T-cell (primary cell): ENCODE data around the gene SLFN5. TPM values are rescaled to one million over a fixed set of nuclear protein-coding genes. Genes with fewer than 3 reads are reported as not detected.

Experiments
- ATAC-seq, 4 experiments: fragments of 200-7000 bp in 3 of 4; fragments of 150-1000 bp in 1 of 4; cut with Tn5 transposase; replicated peaks in 1 of 4; 1 replicate in 3 of 4; 2 replicates in 1 of 4; pipeline ENCODE4 v1.10.0; 2021; ENCODE audit warnings: moderate library complexity in 3 of 4, mild to moderate bottlenecking in 2 of 4, moderate number of reproducible peaks in 1 of 4
- CTCF ChIA-PET, 2 donors: fragments of 300-600 bp; sonication (Branson Sonifier 250); formaldehyde crosslinking; loops; one replicate each; lab custom pipeline; 2022; ENCODE audit warnings: antibody characterized with exemption in 2 of 2; lab: Charles Lee
- POLR2A ChIA-PET, 2 donors: fragments of 300-600 bp; sonication (Branson Sonifier 250); formaldehyde crosslinking; loops; one replicate each; lab custom pipeline; 2022; ENCODE audit warnings: antibody characterized with exemption in 2 of 2; lab: Charles Lee
- DNase-seq, 35 experiments: peaks; one replicate each; pipeline versions ENCODE4 v3.0.0 to v3.0.0-alpha.2; 2013 to 2023
- H3K27ac ChIP-seq: one replicate; pipeline ENCODE4 v1.5.1; 2013; ENCODE audit warnings: low read length
- H3K27me3 ChIP-seq, 2 experiments: replicated peaks in 1 of 2; 1 replicate in 1 of 2; 2 replicates in 1 of 2; pipeline versions ENCODE4 v1.6.1 to v1.7.0; 2013; ENCODE audit warnings: low read length in 1 of 2, mixed read lengths in 1 of 2; ENCODE audit not compliant: control insufficient read depth in 2 of 2, insufficient read depth in 2 of 2; ENCODE audit errors: extremely low read depth in 1 of 2
- H3K36me3 ChIP-seq, 2 donors: 1 replicate in 1 of 2; 2 replicates in 1 of 2; pipeline versions ENCODE4 v1.6.1 to v1.7.0; 2013; ENCODE audit warnings: low read length in 1 of 2; ENCODE audit not compliant: control insufficient read depth in 2 of 2, insufficient read depth in 1 of 2; ENCODE audit errors: extremely low read depth in 1 of 2
- H3K4me1 ChIP-seq, 2 experiments: 1 replicate in 1 of 2; 2 replicates in 1 of 2; pipeline versions ENCODE4 v1.6.1 to v1.7.0; 2013; ENCODE audit warnings: low read length in 2 of 2, mixed read lengths in 1 of 2; ENCODE audit not compliant: insufficient read depth in 2 of 2, control insufficient read depth in 1 of 2; ENCODE audit errors: extremely low read depth in 1 of 2
- H3K4me3 ChIP-seq, 2 donors: 1 replicate in 1 of 2; 2 replicates in 1 of 2; pipeline versions ENCODE4 v1.5.1 to v1.7.0; 2013; ENCODE audit warnings: mild to moderate bottlenecking in 2 of 2, low read length in 1 of 2, moderate library complexity in 1 of 2; ENCODE audit not compliant: control insufficient read depth in 1 of 2; ENCODE audit errors: extremely low read depth in 1 of 2
- H3K9me3 ChIP-seq: 2 replicates; pipeline ENCODE4 v1.7.0; 2013
- H3K27ac Mint-ChIP-seq, 2 donors: one replicate each; pipeline ENCODE4 v1.8.0; 2020 to 2021; ENCODE audit warnings: mild to moderate bottlenecking in 2 of 2, mixed read lengths in 2 of 2
- H3K27me3 Mint-ChIP-seq, 2 donors: one replicate each; pipeline ENCODE4 v1.8.0; 2021 to 2022; ENCODE audit warnings: mixed read lengths in 2 of 2
- H3K36me3 Mint-ChIP-seq: one replicate; pipeline ENCODE4 v1.8.0; 2021; ENCODE audit warnings: mixed read lengths
- H3K4me1 Mint-ChIP-seq, 3 donors: one replicate each; pipeline ENCODE4 v1.8.0; 2020 to 2022; ENCODE audit warnings: mixed read lengths in 3 of 3, mild to moderate bottlenecking in 1 of 3
- H3K4me3 Mint-ChIP-seq, 3 donors: one replicate each; pipeline ENCODE4 v1.8.0; 2020 to 2022; ENCODE audit warnings: mild to moderate bottlenecking in 3 of 3, mixed read lengths in 3 of 3, moderate library complexity in 3 of 3
- H3K9me3 Mint-ChIP-seq, 3 donors: one replicate each; pipeline ENCODE4 v1.8.0; 2020 to 2022; ENCODE audit warnings: mixed read lengths in 3 of 3
- WGBS: methylation state at CpG from one replicate; pipeline ENCODE4 v1.1.5; 2013; ENCODE audit warnings: missing lambda C conversion rate; ENCODE audit not compliant: insufficient coverage; 5-methylcytosine and 5-hydroxymethylcytosine counted together
- total RNA-seq, 35 experiments: library from RNA in 6 of 35; stranded (reverse) in 6 of 35; fragments of 120-200 nt in 1 of 35; gene quantifications; one replicate each; pipeline versions ENCODE4 v1.2.1 to v1.2.4 and lab custom pipeline; 2013 to 2026

SLFN5 gene
- total RNA-seq, 5 donors from 2014 or later (not counting 1 experiment from before 2014, with no cell fraction given): 132 to 195 (median 164) TPM

DNA sequence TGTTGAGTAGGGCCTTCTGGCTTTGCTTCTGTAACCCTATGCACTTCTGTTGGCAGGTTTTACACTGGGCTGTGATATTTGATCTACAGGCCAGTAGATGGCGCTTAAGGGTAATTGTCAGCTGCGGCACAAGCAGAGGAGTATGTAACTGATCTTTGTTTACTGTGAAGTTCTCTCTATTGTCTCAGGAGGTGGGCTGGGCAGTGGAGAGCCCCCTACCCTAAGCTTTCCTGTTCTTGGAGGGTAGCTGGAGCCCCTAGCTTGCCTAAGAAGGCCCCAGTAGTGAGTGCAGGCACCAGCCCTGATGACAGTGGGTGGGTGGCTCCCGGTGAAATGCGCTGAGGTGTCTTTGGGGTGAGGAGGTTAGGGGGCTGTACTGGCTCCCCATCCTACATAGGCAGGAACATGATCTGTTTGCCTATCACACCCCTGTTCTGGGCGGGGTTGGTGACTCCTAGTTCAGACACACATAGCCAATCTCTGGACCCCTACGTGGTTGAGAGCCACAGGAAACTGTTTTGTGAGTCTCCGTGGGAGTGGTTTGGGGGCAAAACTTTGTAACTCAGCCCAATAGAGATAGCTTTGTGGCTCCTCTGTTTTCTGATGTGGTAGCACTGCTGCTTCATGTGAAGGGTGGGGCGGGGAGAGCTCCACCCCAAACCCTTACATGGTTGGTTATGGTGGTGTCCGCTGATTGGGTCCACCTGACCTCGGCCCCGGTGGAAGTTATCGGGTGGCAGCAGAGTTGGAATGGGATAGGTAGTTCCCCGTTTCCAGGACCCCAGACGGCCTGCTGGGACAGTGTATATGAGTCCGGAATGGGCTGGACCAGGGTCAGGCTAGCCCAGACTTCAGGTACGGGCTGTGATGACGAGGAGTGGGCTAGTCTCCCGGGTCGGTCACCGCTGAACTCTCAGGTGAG, 70.2 kb downstream of the SLFN5 start:
- Histone ChIP-seq H3K27me3 (no peaks in the 10 kb centered on the region), H3K36me3 (no peaks in the 10 kb centered on the region), H3K27ac (peak overlapping the region; percentile 93), H3K9me3 (no peaks in the 10 kb centered on the region), H3K4me3 (peak overlapping the region; percentile 52 to 86), H3K4me1 (peaks cover 4 to 32% of the 10 kb centered on the region in 2 experiments)
- Mint-ChIP-seq H3K4me3 (peak overlapping the region; percentile 91 to 93 (median 91)), H3K4me1 (peaks cover 58 to 72% (median 60%) of the 10 kb centered on the region in 3 donors), H3K27me3 (no peaks in the 10 kb centered on the region), H3K9me3 (peaks cover 0 to 13% (median 11%) of the 10 kb centered on the region in 3 donors), H3K27ac (peak overlapping the region; percentile 97 to 98), H3K36me3 (no peaks in the 10 kb centered on the region)
- WGBS: 8% methylated on average over 12 of the region's 20 CpGs
- POLR2A ChIA-PET: interaction anchor here (0.6 to 1.3 kb wide), 12 partner anchors 45 to 274 kb away, joined by 3 to 7 read pairs (median 3); partner anchors contain the start of genes AP2B1 (in 1 of the 2), SLFN11 (in 1 of the 2) and SLFN12L (in 1 of the 2)
- ATAC-seq: peak; percentile 87 to 91 (median 89)
- CTCF ChIA-PET: interaction anchor here (0.6 to 4.3 kb wide), 40 partner anchors 14 to 495 kb away, joined by 3 to 136 read pairs (median 4); partner anchors contain the start of genes SLFN12L (in 2 of the 2), PEX12 (in 1 of the 2), SLFN11 (in 1 of the 2) and SLFN14 (in 1 of the 2)
- peak; percentile 72 to 98 (median 92) for DNase-seq

DNA sequence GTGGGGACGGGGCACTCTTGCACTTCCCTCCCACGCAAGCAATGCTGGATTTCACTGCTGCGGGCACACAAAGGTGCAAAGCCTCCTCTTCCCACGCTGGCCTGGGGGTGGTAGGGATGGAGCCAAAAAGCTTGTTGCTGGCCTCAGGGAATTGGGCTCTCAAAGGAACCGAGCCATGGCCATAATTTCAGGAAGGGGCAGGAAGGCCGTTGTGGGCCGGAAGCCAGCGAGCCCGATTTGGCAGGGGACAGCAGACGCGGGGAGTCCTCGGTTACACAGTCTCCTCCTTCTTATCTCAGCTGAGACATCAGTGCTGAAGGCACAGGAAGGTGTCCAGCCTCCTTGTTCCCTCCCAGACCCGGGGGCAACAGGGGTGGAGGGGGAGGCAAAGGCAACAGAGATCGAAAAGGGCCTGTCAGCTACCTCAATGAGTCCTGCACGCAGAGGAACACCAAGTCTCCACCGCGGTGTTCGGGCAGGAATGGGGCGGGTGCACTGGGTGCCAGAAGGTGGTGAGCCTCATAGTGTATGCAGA, 71.1 kb downstream of the SLFN5 start:
- Histone ChIP-seq H3K4me1 (peaks cover 4 to 32% of the 10 kb centered on the region in 2 experiments), H3K4me3 (peak overlapping the region; percentile 52 to 86), H3K27ac (peak overlapping the region; percentile 93), H3K27me3 (no peaks in the 10 kb centered on the region), H3K9me3 (no peaks in the 10 kb centered on the region), H3K36me3 (no peaks in the 10 kb centered on the region)
- ATAC-seq (no peak), DNase-seq (peak in 23 of 35 experiments; percentile 1 to 37 (median 7))
- peaks cover 58 to 69% (median 61%) of the 10 kb centered on the region in 3 donors for H3K4me1 Mint-ChIP-seq
- no peaks in the 10 kb centered on the region for H3K27me3 Mint-ChIP-seq
- 39% methylated on average over 12 of the region's 19 CpGs for WGBS
- H3K27ac Mint-ChIP-seq: peak overlapping the region; percentile 97 to 98
- POLR2A ChIA-PET: interaction anchor here (0.5 to 1.0 kb wide), 8 partner anchors 22 to 273 kb away, joined by 3 to 7 read pairs (median 3); partner anchors contain the start of gene AP2B1 (in 1 of the 2)
- H3K9me3 Mint-ChIP-seq: peaks cover 0 to 7% (median 2%) of the 10 kb centered on the region in 3 donors
- CTCF ChIA-PET: interaction anchor here (0.7 to 4.3 kb wide), 11 partner anchors 28 to 247 kb away, joined by 3 to 136 read pairs (median 7); partner anchors contain the start of genes SLFN12L (in 1 of the 2) and SLFN14 (in 1 of the 2)
- H3K36me3 Mint-ChIP-seq: no peaks in the 10 kb centered on the region
- peak overlapping the region; percentile 91 to 93 (median 91) for H3K4me3 Mint-ChIP-seq

DNA sequence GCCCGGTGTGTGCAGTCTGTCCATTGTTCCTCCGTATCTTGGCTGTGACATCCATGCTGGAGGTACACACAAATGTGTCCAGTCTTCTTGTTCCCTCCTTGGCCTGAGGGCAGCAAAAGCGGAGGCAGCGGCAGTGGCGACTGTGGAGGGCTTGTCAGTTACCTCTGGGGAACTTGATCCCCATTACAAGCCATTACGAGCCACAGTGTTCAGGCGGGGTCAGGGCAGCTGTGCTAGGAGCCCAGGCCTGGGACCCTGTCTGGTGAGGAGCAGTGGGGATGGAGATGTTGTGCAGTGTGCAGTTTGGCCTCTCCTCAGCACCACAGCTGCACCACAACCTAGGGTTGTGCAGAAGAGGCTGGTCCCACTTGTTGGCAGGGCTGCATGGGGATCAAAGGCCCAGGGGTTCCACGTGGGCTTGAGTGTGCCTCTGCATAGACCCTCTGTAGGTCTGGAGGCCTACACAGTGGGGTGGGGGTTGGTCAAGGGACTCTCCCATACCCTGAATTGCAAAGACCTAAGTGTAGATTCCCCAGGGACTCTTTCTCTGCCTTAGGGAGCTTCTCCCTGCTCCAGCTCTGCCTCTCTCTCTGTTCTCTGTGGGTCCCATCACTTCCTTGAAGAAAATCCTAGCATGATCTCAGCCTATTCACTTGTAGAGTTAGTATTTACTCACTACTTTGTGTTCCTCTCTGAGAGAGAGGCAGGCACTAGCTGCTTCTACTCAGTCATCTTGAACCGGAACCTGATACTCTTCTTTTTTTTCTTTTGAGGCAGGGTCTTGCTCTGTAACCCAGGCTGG, 71.7 kb downstream of the SLFN5 start:
- no peak for ATAC-seq
- Histone ChIP-seq H3K27me3 (no peaks in the 10 kb centered on the region), H3K27ac (peak overlapping the region; percentile 93), H3K36me3 (no peaks in the 10 kb centered on the region), H3K9me3 (no peaks in the 10 kb centered on the region), H3K4me3 (peak overlapping the region in 1 of 2 donors; percentile 86), H3K4me1 (peaks cover 4 to 32% of the 10 kb centered on the region in 2 experiments)
- ChIA-PET CTCF (interaction anchor here in 1 of 2 donors (2.4 to 4.3 kb wide), 2 partner anchors 119 to 222 kb away, joined by 9 to 136 read pairs; partner anchors contain the start of gene SLFN12L), POLR2A (interaction anchor here in 1 of 2 donors (0.5 to 1.0 kb wide), 3 partner anchors 57 to 217 kb away, joined by 3 to 5 read pairs (median 3); no protein-coding TSS in a partner anchor)
- WGBS: 88% methylated on average over 3 of the region's 9 CpGs
- Mint-ChIP-seq H3K27me3 (no peaks in the 10 kb centered on the region), H3K27ac (peak overlapping the region; percentile 97 to 98), H3K4me3 (peak overlapping the region; percentile 91 to 93 (median 91)), H3K9me3 (peaks cover 0 to under 1% (median 0%) of the 10 kb centered on the region in 3 donors), H3K4me1 (peaks cover 63 to 67% (median 64%) of the 10 kb centered on the region in 3 donors), H3K36me3 (peaks cover 5% of the 10 kb centered on the region)
- peak in 1 of 35 experiments; percentile 9 for DNase-seq

DNA sequence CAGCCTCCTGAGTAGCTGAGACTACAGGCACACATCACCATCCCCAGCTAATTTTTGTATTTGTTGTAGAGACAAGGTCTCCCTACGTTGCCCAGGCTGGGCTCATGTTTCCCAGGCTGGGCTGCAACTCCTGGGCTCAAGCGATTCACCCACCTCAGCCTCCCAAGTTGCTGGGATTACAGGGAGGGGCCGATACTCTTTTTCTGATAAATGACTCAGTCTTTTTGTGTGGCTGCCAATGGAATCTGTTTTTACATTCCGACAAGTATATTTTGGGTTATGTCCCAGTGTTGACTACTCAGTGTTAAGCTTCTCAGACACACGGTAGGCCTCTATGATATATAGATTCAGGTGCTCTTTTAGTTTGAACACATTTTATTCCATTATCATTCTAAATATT, 72.4 kb downstream of the SLFN5 start:
- Histone ChIP-seq H3K4me3 (no peak overlapping the region), H3K27ac (no peak overlapping the region), H3K9me3 (no peaks in the 10 kb centered on the region), H3K27me3 (no peaks in the 10 kb centered on the region), H3K4me1 (peaks cover 4 to 32% of the 10 kb centered on the region in 2 experiments), H3K36me3 (no peaks in the 10 kb centered on the region)
- Mint-ChIP-seq H3K27me3 (no peaks in the 10 kb centered on the region), H3K4me3 (peak overlapping the region; percentile 35 to 93 (median 44)), H3K9me3 (no peaks in the 10 kb centered on the region), H3K27ac (peak overlapping the region; percentile 97 to 98), H3K4me1 (peaks cover 62 to 68% (median 63%) of the 10 kb centered on the region in 3 donors), H3K36me3 (peaks cover 8% of the 10 kb centered on the region)
- no peak for DNase-seq
- ChIA-PET POLR2A (no interaction called here), CTCF (no interaction called here)
- no CpG with 5 or more reads among the region's 5 CpGs for WGBS
- no peak for ATAC-seq

DNA sequence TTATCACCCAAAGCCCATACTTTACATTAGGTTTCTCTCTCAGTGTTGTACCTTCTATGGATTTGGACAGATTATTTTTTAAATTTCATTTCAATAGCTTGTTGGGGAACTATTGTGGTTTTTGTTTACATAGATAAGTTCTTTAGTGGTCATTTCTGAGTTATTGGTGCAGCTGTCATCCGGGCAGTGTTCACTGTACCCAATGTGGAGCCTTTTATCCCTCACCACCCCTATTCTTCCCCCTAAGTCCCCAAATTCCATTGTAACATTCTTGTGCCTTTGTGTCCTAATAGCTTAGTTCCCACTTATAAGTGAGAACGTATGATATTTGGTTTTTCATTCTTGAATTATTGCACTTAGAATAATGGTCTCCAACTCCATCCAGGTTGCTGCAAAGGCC, 73.1 kb downstream of the SLFN5 start:
- Mint-ChIP-seq H3K4me1 (peaks cover 62 to 68% (median 63%) of the 10 kb centered on the region in 3 donors), H3K27ac (peak overlapping the region; percentile 97 to 98), H3K4me3 (no peak overlapping the region), H3K36me3 (peaks cover 8% of the 10 kb centered on the region), H3K27me3 (no peaks in the 10 kb centered on the region), H3K9me3 (no peaks in the 10 kb centered on the region)
- H3K4me1 ChIP-seq: peaks cover 4 to 32% of the 10 kb centered on the region in 2 experiments
- POLR2A ChIA-PET: no interaction called here
- WGBS: no CpG with 5 or more reads among the region's 2 CpGs
- ATAC-seq (no peak), DNase-seq (no peak)
- CTCF ChIA-PET: no interaction called here
- no peaks in the 10 kb centered on the region for H3K36me3 ChIP-seq
- H3K27ac ChIP-seq: no peak overlapping the region
- no peaks in the 10 kb centered on the region for H3K9me3 ChIP-seq
- H3K27me3 ChIP-seq: no peaks in the 10 kb centered on the region
- no peak overlapping the region for H3K4me3 ChIP-seq
